Endothelial cell of umbilical vein (primary cell): Measurements from ENCODE around the gene WDR48. TPM values are rescaled to one million over a fixed set of nuclear protein-coding genes. Genes with fewer than 3 reads are reported as not detected.

Experiments used
- BruUV-seq: library from RNA; stranded (reverse); fragments of 400-500 nt; replicated peaks from 2 replicates; lab custom pipeline; 2021; lab: Mats Ljungman, UMichigan
- CTCF ChIA-PET: fragments of 300-600, 350-600 bp; sonication (Branson Sonifier 250); formaldehyde crosslinking; loops from one replicate; lab custom pipeline; 2021; ENCODE audit warnings: antibody characterized with exemption, inconsistent platforms; lab: Charles Lee
- POLR2A ChIA-PET: fragments of 300-600, 350-600 bp; sonication (Branson Sonifier 250); formaldehyde crosslinking; loops from one replicate; lab custom pipeline; 2021; ENCODE audit warnings: antibody characterized with exemption, inconsistent platforms; lab: Charles Lee
- DNase-seq: peaks from one replicate; pipeline ENCODE4 v3.0.0-alpha.2; 2011; ENCODE audit warnings: low read depth, low spot score
- FAIRE-seq: peaks from 2 replicates; lab custom pipeline; 2011; peaks lifted over from hg19 to GRCh38; lab: Jason Lieb, UNC
- H2AFZ ChIP-seq: 2 replicates; pipeline ENCODE4 v1.6.0; 2012; ENCODE audit warnings: low read depth, low read length, control low read depth, inconsistent platforms
- H3K27ac ChIP-seq: 2 replicates; pipeline ENCODE4 v1.5.1; 2011; ENCODE audit warnings: low read depth, mild to moderate bottlenecking, control low read depth, low read length, moderate library complexity; ENCODE audit not compliant: insufficient read depth
- H3K27me3 ChIP-seq, 2 experiments: 2 replicates each; pipeline versions ENCODE4 v1.6.0 to v1.6.1; 2011; ENCODE audit warnings: low read length in 2 of 2, mixed read lengths in 1 of 2; ENCODE audit not compliant: control insufficient read depth in 2 of 2, insufficient read depth in 2 of 2
- H3K36me3 ChIP-seq, 2 experiments: 2 replicates in 1 of 2; 3 replicates in 1 of 2; pipeline ENCODE4 v1.5.1; 2011; ENCODE audit warnings: low read length in 2 of 2, mild to moderate bottlenecking in 1 of 2, moderate library complexity in 1 of 2; ENCODE audit not compliant: control insufficient read depth in 2 of 2, insufficient read depth in 2 of 2; ENCODE audit errors: extremely low read depth in 1 of 2
- H3K4me1 ChIP-seq: 3 replicates; pipeline ENCODE4 v1.5.1; 2011; ENCODE audit warnings: mild to moderate bottlenecking, low read length; ENCODE audit not compliant: control insufficient read depth, insufficient read depth; ENCODE audit errors: extremely low read depth
- H3K4me2 ChIP-seq: 2 replicates; pipeline ENCODE4 v1.6.1; 2011; ENCODE audit warnings: low read length, control low read depth, mixed read lengths; ENCODE audit not compliant: insufficient read depth
- H3K4me3 ChIP-seq, 3 experiments: fragments of 200-600 bp in 1 of 3; sonication (generic), shearing (Covaris generic) in 1 of 3; replicated peaks in 1 of 3; 2 replicates each; pipeline ENCODE4 v1.5.1; 2011 to 2016; ENCODE audit warnings: control low read depth in 3 of 3, low read length in 3 of 3, mild to moderate bottlenecking in 2 of 3, inconsistent platforms in 1 of 3, low read depth in 1 of 3, moderate library complexity in 1 of 3; ENCODE audit not compliant: insufficient read depth in 1 of 3
- H3K79me2 ChIP-seq: 2 replicates; pipeline ENCODE4 v1.6.0; 2012; ENCODE audit warnings: low read length, inconsistent platforms; ENCODE audit not compliant: control insufficient read depth, insufficient read depth
- H3K9ac ChIP-seq: replicated peaks from 2 replicates; pipeline ENCODE3; 2011; ENCODE audit warnings: low read length, control low read depth; ENCODE audit not compliant: insufficient read depth; ENCODE audit errors: extremely low read depth
- H3K9me1 ChIP-seq: replicated peaks from 3 replicates; pipeline ENCODE4 v1.6.0; 2011; ENCODE audit warnings: mild to moderate bottlenecking, low read length; ENCODE audit not compliant: control insufficient read depth, insufficient read depth; ENCODE audit errors: extremely low read depth
- H3K9me3 ChIP-seq: replicated peaks from 2 replicates; pipeline ENCODE4 v1.5.1; 2012; ENCODE audit warnings: low read length, inconsistent platforms; ENCODE audit not compliant: control insufficient read depth, insufficient read depth
- H4K20me1 ChIP-seq: replicated peaks from 2 replicates; pipeline ENCODE3; 2011; ENCODE audit warnings: mild to moderate bottlenecking, low read length; ENCODE audit not compliant: control insufficient read depth, insufficient read depth; ENCODE audit errors: extremely low read depth
- EZH2 ChIP-seq: IDR thresholded peaks from 2 replicates; pipeline ENCODE4 v1.6.1; 2012; ENCODE audit warnings: borderline replicate concordance, low read depth, mild to moderate bottlenecking, moderate library complexity, low read length, inconsistent platforms; ENCODE audit not compliant: severe bottlenecking
- FOS ChIP-seq: IDR thresholded peaks from 2 replicates; pipeline ENCODE4 v1.6.1; 2011; ENCODE audit warnings: mild to moderate bottlenecking, low read length, moderate library complexity, borderline replicate concordance; ENCODE audit not compliant: insufficient read depth
- GATA2 ChIP-seq: IDR thresholded peaks from 2 replicates; pipeline ENCODE4 v1.7.0; 2011; ENCODE audit warnings: low read depth, mild to moderate bottlenecking, moderate library complexity, mixed read lengths, low read length; ENCODE audit not compliant: insufficient read length, insufficient read depth
- JUN ChIP-seq: IDR thresholded peaks from 2 replicates; pipeline ENCODE4 v1.6.1; 2011; ENCODE audit warnings: borderline replicate concordance, low read depth; ENCODE audit not compliant: insufficient read length, insufficient read depth
- MAX ChIP-seq: IDR thresholded peaks from 2 replicates; pipeline ENCODE4 v1.6.1; 2011; ENCODE audit not compliant: insufficient read depth, insufficient read length
- MYC ChIP-seq: IDR thresholded peaks from one replicate; pipeline ENCODE4 v1.6.1; 2011; ENCODE audit warnings: mild to moderate bottlenecking, low read depth, low read length
- POLR2A ChIP-seq: IDR thresholded peaks from 2 replicates; pipeline ENCODE4 v1.6.1; 2012; ENCODE audit warnings: low read depth, mild to moderate bottlenecking, control low read depth, low read length
- POLR2AphosphoS5 ChIP-seq: IDR thresholded peaks from 2 replicates; pipeline ENCODE4 v1.6.1; 2012; ENCODE audit warnings: low read depth, mild to moderate bottlenecking, control low read depth, low read length, moderate library complexity; ENCODE audit not compliant: insufficient read depth
- dilution Hi-C: fragments of 300-500 bp; cut with MboI; formaldehyde crosslinking; loops from one replicate; pipeline ENCODE4 v1.15.0; 2019; ENCODE audit warnings: low sequenced_read_pairs; ENCODE audit not compliant: extremely low pct_ligation_motif_present
- intact Hi-C: fragments of 100-400 bp; cut with micrococcal nuclease; formaldehyde crosslinking; loops from one replicate; pipeline ENCODE4 v1.10.0; 2022
- polyA plus RNA-seq, 4 experiments: library from polyadenylated mRNA; depleted of rRNA in 3 of 4; stranded (reverse) in 3 of 4; unstranded in 1 of 4; fragments of >200 nt; gene quantifications; 2 replicates each; pipeline versions ENCODE4 v1.2.1 to v1.2.3, GENCODE V29; 2011 to 2012; ENCODE audit warnings: missing spikeins in 1 of 4
- total RNA-seq: library from RNA; stranded (reverse); gene quantifications from 2 replicates; pipeline ENCODE4 v1.2.3, GENCODE V29; 2021
- TF ChIP-seq, protein P1 (sequence below), 2 donors: IDR thresholded peaks; 1 replicate in 1 of 2; 2 replicates in 1 of 2; pipeline ENCODE4 v1.5.1; 2011; ENCODE audit warnings: low read length in 2 of 2, mild to moderate bottlenecking in 2 of 2, moderate library complexity in 2 of 2, control low read depth in 1 of 2, inconsistent platforms in 1 of 2, low read depth in 1 of 2; ENCODE audit not compliant: insufficient read depth in 1 of 2; ENCODE audit errors: extremely low read depth in 1 of 2

WDR48 gene
- total and polyA plus RNA-seq, 2 donors (not counting 3 experiments of a cell fraction or from before 2014, with no cell fraction given): 13.7 to 25.3 TPM

DNA sequence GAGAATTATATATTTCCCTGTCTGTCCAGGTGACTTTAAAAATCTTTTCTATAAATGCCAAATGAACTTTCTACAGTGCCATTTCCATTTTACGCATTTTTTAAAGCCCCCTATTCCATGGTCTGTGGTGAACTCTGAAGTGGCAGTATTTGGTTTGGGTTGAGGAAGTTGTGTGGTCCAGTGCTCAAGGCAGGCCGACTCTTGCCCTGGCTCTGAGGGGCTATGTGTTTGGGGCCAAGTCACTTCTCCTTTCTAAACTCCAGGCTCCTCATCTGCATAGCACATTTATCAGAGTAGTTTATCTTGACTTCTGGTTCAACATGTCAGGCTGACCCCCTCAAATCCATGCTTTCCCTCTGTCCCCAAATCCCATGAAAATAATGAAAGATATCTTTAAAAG lies 69.8 kb downstream of the WDR48 start:
- CTCF ChIA-PET: interaction anchor here (11.3 kb wide), 1 partner anchor 166 kb away, joined by 449 read pairs; no protein-coding TSS in a partner anchor
- no peak for FAIRE-seq
- intact Hi-C loops: no loop called here

More for the DNA sequence above, 69.8 kb downstream of the WDR48 start:
- Histone ChIP-seq H3K79me2 (no peaks in the 10 kb centered on the region), H3K27ac (no peak overlapping the region), H3K4me3 (no peak overlapping the region), H3K9ac (no peak overlapping the region), H3K36me3 (no peaks in the 10 kb centered on the region), H3K27me3 (no peaks in the 10 kb centered on the region), H2AFZ (no peak overlapping the region), H3K9me1 (no peaks in the 10 kb centered on the region), H3K4me2 (no peak overlapping the region), H3K9me3 (no peaks in the 10 kb centered on the region), H3K4me1 (peaks cover 10% of the 10 kb centered on the region), H4K20me1 (no peaks in the 10 kb centered on the region)
- no TSS peak for BruUV-seq
- TF ChIP-seq GATA2 (no peak), POLR2AphosphoS5 (no peak), FOS (no peak), POLR2A (no peak), EZH2 (no peak), JUN (no peak), MAX (no peak), MYC (no peak)
- TF ChIP-seq, protein P1, sequence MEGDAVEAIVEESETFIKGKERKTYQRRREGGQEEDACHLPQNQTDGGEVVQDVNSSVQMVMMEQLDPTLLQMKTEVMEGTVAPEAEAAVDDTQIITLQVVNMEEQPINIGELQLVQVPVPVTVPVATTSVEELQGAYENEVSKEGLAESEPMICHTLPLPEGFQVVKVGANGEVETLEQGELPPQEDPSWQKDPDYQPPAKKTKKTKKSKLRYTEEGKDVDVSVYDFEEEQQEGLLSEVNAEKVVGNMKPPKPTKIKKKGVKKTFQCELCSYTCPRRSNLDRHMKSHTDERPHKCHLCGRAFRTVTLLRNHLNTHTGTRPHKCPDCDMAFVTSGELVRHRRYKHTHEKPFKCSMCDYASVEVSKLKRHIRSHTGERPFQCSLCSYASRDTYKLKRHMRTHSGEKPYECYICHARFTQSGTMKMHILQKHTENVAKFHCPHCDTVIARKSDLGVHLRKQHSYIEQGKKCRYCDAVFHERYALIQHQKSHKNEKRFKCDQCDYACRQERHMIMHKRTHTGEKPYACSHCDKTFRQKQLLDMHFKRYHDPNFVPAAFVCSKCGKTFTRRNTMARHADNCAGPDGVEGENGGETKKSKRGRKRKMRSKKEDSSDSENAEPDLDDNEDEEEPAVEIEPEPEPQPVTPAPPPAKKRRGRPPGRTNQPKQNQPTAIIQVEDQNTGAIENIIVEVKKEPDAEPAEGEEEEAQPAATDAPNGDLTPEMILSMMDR (IDR thresholded peaks at IDR 0.05; ENCODE audit: extremely low read depth in 1 of 2, insufficient read depth in 1 of 2, low read depth in 1 of 2, low read length in 2 of 2): no peak
- POLR2A ChIA-PET: no interaction called here
- DNase-seq: no peak
- dilution Hi-C loops: no loop called here
